ENCODE data around the gene CNDP1. TPM values are rescaled to one million over a fixed set of nuclear protein-coding genes. Genes with fewer than 3 reads are reported as not detected.

The CNDP1 gene
- total RNA-seq, 1 donor, result not detected

DNA sequence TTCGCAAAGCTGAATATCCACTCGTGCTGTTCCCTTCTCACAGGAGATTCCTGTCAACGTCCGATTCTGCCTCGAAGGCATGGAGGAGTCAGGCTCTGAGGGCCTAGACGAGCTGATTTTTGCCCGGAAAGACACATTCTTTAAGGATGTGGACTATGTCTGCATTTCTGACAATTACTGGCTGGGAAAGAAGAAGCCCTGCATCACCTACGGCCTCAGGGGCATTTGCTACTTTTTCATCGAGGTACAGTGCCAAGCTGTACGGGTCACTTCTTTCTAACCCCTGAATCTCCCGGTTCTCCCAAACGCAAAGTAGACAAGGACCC, 23.6 kb upstream of the CNDP1 start:
- TF ChIP-seq, protein P1, sequence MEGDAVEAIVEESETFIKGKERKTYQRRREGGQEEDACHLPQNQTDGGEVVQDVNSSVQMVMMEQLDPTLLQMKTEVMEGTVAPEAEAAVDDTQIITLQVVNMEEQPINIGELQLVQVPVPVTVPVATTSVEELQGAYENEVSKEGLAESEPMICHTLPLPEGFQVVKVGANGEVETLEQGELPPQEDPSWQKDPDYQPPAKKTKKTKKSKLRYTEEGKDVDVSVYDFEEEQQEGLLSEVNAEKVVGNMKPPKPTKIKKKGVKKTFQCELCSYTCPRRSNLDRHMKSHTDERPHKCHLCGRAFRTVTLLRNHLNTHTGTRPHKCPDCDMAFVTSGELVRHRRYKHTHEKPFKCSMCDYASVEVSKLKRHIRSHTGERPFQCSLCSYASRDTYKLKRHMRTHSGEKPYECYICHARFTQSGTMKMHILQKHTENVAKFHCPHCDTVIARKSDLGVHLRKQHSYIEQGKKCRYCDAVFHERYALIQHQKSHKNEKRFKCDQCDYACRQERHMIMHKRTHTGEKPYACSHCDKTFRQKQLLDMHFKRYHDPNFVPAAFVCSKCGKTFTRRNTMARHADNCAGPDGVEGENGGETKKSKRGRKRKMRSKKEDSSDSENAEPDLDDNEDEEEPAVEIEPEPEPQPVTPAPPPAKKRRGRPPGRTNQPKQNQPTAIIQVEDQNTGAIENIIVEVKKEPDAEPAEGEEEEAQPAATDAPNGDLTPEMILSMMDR (IDR thresholded peaks at IDR 0.05; ENCODE audit: insufficient read depth, low read depth, low read length), result no peak
- H3K4me3 ChIP-seq (ENCODE audit: low read depth, low read length), result no peak overlapping the region
- no peak for DNase-seq (ENCODE audit: low read depth)

DNA sequence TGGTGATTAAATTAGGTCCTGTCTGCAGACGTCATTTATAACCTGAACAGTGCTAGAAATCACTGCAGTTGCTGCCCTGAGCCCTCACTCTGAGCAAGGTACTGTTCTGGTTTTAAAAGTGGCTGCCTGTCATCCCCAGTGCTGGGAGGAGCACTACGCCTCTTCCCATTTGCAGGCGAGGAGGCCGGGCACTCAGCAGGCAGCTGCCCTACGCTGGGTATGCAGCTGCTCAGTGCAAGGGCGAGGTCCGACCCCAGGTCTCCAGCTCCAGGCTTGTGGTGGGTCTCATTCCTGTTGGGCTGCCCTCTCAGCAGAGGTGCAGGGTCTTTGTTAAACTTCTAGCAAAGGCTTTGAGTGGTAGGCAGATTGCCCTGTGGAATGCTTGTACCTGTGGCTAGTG, 22.5 kb upstream of the CNDP1 start:
- no peak overlapping the region for H3K4me3 ChIP-seq (ENCODE audit: low read depth, low read length)
- TF ChIP-seq, protein P1 (IDR thresholded peaks at IDR 0.05; ENCODE audit: insufficient read depth, low read depth, low read length), result no peak
- no peak for DNase-seq (ENCODE audit: low read depth)

DNA sequence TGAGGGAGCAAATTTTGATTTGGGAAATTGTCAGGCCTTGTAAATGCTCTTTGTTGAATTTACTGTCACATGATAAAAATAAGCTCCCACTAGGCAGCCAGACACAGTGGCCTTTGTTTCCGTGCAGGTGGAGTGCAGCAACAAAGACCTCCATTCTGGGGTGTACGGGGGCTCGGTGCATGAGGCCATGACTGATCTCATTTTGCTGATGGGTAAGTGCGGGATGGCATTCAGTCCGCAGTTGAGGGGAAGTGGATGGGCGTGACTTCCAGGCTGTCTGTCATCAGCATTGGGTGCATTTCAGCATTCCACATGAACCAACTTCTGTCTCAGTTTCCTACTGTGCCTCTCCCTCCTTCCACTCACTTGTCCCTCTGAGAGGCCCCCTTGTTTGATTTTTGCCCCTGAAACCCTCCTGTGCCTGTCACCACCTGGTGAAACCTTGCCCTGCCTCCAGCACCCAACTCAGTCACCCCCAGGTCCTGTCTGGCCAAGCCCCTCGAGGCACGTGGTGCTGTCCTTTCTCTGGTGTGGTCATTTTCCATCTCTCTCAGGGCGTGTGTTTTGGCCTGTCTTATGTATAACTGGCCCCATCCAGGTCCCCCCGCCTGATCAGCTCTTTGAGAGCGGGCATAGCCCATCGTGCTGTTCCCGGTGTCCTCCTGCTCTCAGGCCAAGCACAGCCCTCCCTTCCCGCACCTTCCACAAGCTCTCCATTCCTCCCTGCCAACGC, 21.8 kb upstream of the CNDP1 start:
- TF ChIP-seq, protein P1 (IDR thresholded peaks at IDR 0.05; ENCODE audit: insufficient read depth, low read depth, low read length), result no peak
- no peak for DNase-seq (ENCODE audit: low read depth)
- no peak overlapping the region for H3K4me3 ChIP-seq (ENCODE audit: low read depth, low read length)

DNA sequence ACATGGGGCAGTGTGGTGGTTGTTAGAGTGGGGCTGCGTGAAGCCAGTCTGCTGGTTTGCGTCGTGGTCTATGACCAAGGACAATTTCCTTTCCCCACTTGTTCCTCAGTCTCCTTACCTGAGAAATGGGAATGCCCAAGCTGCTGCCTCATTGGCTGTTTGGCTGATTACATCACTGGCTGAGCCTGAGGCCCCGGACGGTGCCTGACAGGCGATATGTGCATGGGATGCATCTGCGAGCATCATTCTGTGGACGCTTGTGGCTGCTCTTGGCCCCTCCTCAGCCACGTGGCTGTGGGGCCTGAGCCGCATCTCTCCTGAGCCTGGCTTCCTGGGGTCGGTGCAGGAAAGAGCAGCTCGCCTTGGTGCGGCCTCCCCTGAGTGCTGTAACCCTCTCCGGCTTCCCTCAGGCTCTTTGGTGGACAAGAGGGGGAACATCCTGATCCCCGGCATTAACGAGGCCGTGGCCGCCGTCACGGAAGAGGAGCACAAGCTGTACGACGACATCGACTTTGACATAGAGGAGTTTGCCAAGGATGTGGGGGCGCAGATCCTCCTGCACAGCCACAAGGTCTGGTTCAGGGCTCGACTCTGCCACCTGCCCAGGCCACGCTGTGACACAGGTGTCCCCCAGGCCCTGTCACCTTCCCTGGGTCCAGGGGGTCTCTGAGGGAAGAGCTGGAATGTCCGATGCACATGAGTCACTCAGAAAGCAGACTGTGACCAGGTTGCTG, 21.0 kb upstream of the CNDP1 start:
- TF ChIP-seq, protein P1 (IDR thresholded peaks at IDR 0.05; ENCODE audit: insufficient read depth, low read depth, low read length), result no peak

DNA sequence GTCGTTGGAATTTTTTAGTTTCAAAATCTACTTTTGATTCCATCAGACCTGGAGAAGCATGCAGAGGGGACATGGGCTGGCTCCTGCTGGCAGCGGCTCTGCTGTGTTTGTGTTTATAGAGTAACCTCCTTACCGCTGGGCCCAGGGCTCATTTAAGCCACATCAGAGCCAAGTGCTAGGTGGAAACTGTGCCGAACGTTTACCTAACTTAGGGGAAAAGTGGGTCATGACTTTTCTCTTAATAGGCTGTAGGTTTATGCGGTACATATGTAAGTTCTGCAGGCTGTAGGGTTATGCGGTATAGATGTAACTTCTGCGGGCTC, 20.5 kb upstream of the CNDP1 start:
- TF ChIP-seq, protein P1 (IDR thresholded peaks at IDR 0.05; ENCODE audit: insufficient read depth, low read depth, low read length), result no peak
- DNase-seq (ENCODE audit: low read depth), result no peak
- H3K4me3 ChIP-seq (ENCODE audit: low read depth, low read length), result no peak overlapping the region

More for the DNA sequence above, 21.0 kb upstream of the CNDP1 start:
- DNase-seq (ENCODE audit: low read depth), result no peak
- H3K4me3 ChIP-seq (ENCODE audit: low read depth, low read length), result no peak overlapping the region

DNA sequence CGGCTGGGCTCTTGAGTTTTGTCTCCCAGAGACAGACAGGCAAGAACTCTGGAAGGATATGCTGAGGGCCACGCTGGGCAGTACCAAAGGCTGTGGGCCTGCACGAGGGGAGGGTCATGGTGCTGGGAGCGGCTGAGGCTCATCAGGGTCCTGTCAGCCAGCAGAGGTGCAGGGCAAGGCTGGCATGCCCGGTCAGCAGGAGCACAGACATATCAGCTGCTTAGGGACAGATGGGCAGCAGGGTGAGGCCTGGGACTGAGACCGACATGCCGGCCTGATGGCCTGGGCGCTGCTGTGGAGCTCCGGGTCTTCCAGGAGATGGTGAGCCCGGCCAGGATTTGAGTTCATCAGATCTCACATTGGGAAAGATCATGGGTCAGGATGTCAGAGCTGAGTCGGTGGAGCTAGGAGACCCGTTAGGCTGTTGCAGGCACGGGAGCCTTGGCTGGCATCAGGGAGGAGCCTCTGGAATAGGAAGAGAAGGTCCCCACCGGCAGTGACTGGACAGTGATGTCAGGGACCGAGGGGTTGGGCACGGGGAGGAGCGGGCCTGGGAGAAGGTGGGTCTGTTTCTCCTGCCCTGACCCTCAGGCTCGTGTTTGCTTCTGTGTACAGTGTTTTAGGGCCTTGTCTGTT, 19.3 kb upstream of the CNDP1 start:
- TF ChIP-seq, protein P1 (IDR thresholded peaks at IDR 0.05; ENCODE audit: insufficient read depth, low read depth, low read length), result no peak
- DNase-seq (ENCODE audit: low read depth), result no peak
- no peak overlapping the region for H3K4me3 ChIP-seq (ENCODE audit: low read depth, low read length)

All from fibroblast of villous mesenchyme (primary cell).